Endodermal cell (in vitro differentiated cells): ENCODE data around the gene DUOX1. TPM values are rescaled to one million over a fixed set of nuclear protein-coding genes. Genes with fewer than 3 reads are reported as not detected.

Experiments used
- DNase-seq: peaks from one replicate; pipeline ENCODE4 v3.0.0-alpha.2; 2017
- H3K27ac ChIP-seq: 2 replicates; pipeline ENCODE4 v1.5.1; 2013; ENCODE audit warnings: mild to moderate bottlenecking, low read depth, low read length, moderate library complexity
- H3K27me3 ChIP-seq: 2 replicates; pipeline ENCODE4 v1.6.1; 2013; ENCODE audit warnings: mild to moderate bottlenecking, low read length, moderate library complexity; ENCODE audit not compliant: insufficient read depth, control insufficient read depth, poor library complexity, severe bottlenecking
- H3K36me3 ChIP-seq: 2 replicates; pipeline ENCODE4 v1.7.0; 2013; ENCODE audit warnings: mild to moderate bottlenecking, low read length, moderate library complexity; ENCODE audit not compliant: control insufficient read depth, insufficient read depth
- H3K4me1 ChIP-seq: one replicate; pipeline ENCODE4 v1.7.0; 2013; ENCODE audit warnings: low read length; ENCODE audit not compliant: control insufficient read depth, insufficient read depth
- H3K4me3 ChIP-seq: 2 replicates; pipeline ENCODE4 v1.5.1; 2013; ENCODE audit warnings: mild to moderate bottlenecking, low read length, moderate library complexity
- H3K9ac ChIP-seq: 2 replicates; pipeline ENCODE4 v1.6.1; 2013; ENCODE audit warnings: mild to moderate bottlenecking, low read length, moderate library complexity; ENCODE audit not compliant: poor library complexity, severe bottlenecking; ENCODE audit errors: extremely low read depth
- H3K9me3 ChIP-seq: 2 replicates; pipeline ENCODE4 v1.6.1; 2013; ENCODE audit warnings: mild to moderate bottlenecking, low read length, moderate library complexity; ENCODE audit not compliant: control insufficient read depth
- H3K27ac Mint-ChIP-seq: 2 replicates; pipeline ENCODE4 v1.8.0; 2020; ENCODE audit warnings: mixed read lengths
- H3K27me3 Mint-ChIP-seq: 2 replicates; pipeline ENCODE4 v1.8.0; 2021; ENCODE audit warnings: mild to moderate bottlenecking, mixed read lengths; ENCODE audit not compliant: insufficient read depth
- H3K36me3 Mint-ChIP-seq: 2 replicates; pipeline ENCODE4 v1.8.0; 2020; ENCODE audit warnings: low read depth, mixed read lengths
- H3K4me1 Mint-ChIP-seq: 2 replicates; pipeline ENCODE4 v1.8.0; 2020; ENCODE audit warnings: mixed read lengths
- H3K4me3 Mint-ChIP-seq: 2 replicates; pipeline ENCODE4 v1.8.0; 2020; ENCODE audit warnings: mild to moderate bottlenecking, moderate library complexity, mixed read lengths
- H3K9me3 Mint-ChIP-seq: 2 replicates; pipeline ENCODE4 v1.8.0; 2020; ENCODE audit warnings: mild to moderate bottlenecking, mixed read lengths
- CTCF ChIP-seq: fragments of 200-600 bp; sonication (generic); conservative IDR thresholded peaks from 2 replicates; pipeline ENCODE4 v1.5.0; 2021; ENCODE audit warnings: antibody characterized with exemption, mild to moderate bottlenecking
- WGBS, 2 experiments: methylation state at CpG; one replicate each; pipeline versions ENCODE4 v1.1.5 to v1.1.7; 2013; ENCODE audit warnings: missing lambda C conversion rate in 2 of 2, mixed read lengths in 1 of 2; ENCODE audit not compliant: insufficient coverage in 1 of 2, insufficient read length in 1 of 2; 5-methylcytosine and 5-hydroxymethylcytosine counted together
- total RNA-seq, 2 donors: library from RNA; stranded (reverse); fragmentation: NEBNext Ultra II Directional in 1 of 2; extraction: Animal tissue kit (Norgen Biotek cat#: 25700) in 1 of 2; gene quantifications; 2 replicates in 1 of 2; 3 replicates in 1 of 2; pipeline ENCODE4 v1.2.1, GENCODE V29; 2021

The DUOX1 gene
- total RNA-seq, 2 donors from 2014 or later, result 1.2 to 1.9 TPM

GRCh38 chr15:45151998-45152828 lies 22.4 kb downstream of the DUOX1 start:
- Histone ChIP-seq H3K4me1 (peaks cover 2% of the 10 kb centered on the region), H3K27ac (no peak overlapping the region), H3K36me3 (no peaks in the 10 kb centered on the region), H3K9me3 (no peaks in the 10 kb centered on the region), H3K27me3 (no peaks in the 10 kb centered on the region), H3K4me3 (no peak overlapping the region), H3K9ac (no peak overlapping the region)
- Mint-ChIP-seq H3K4me1 (peaks cover 11% of the 10 kb centered on the region), H3K4me3 (no peak overlapping the region), H3K36me3 (peaks cover 3% of the 10 kb centered on the region), H3K9me3 (no peaks in the 10 kb centered on the region), H3K27ac (no peak overlapping the region), H3K27me3 (peaks cover 12% of the 10 kb centered on the region)
- no peak for DNase-seq
- WGBS, 2 experiments, result 95 to 99% methylated on average over 26 to 36 of the region's 36 CpGs
- no peak for TF ChIP-seq CTCF

GRCh38 chr15:45155739-45156138 lies 25.9 kb downstream of the DUOX1 start:
- Mint-ChIP-seq H3K4me1 (peaks cover 10% of the 10 kb centered on the region), H3K36me3 (peaks cover 3% of the 10 kb centered on the region), H3K27me3 (peaks cover 11% of the 10 kb centered on the region), H3K4me3 (no peak overlapping the region), H3K9me3 (no peaks in the 10 kb centered on the region), H3K27ac (no peak overlapping the region)
- 95 to 97% methylated on average over 3 to 8 of the region's 8 CpGs for WGBS, 2 experiments
- Histone ChIP-seq H3K27me3 (no peaks in the 10 kb centered on the region), H3K9ac (no peak overlapping the region), H3K4me1 (no peaks in the 10 kb centered on the region), H3K27ac (no peak overlapping the region), H3K4me3 (no peak overlapping the region), H3K9me3 (no peaks in the 10 kb centered on the region), H3K36me3 (no peaks in the 10 kb centered on the region)
- TF ChIP-seq CTCF, result no peak
- no peak for DNase-seq

GRCh38 chr15:45156744-45157455 lies 27.1 kb downstream of the DUOX1 start:
- H3K36me3 ChIP-seq, result no peaks in the 10 kb centered on the region
- no peaks in the 10 kb centered on the region for H3K4me1 ChIP-seq
- no peaks in the 10 kb centered on the region for H3K9me3 Mint-ChIP-seq
- H3K9ac ChIP-seq, result no peak overlapping the region
- H3K27ac Mint-ChIP-seq, result no peak overlapping the region
- no peak for TF ChIP-seq CTCF
- peaks cover 3% of the 10 kb centered on the region for H3K36me3 Mint-ChIP-seq
- H3K4me3 ChIP-seq, result no peak overlapping the region
- H3K27ac ChIP-seq, result no peak overlapping the region
- no peak overlapping the region for H3K4me3 Mint-ChIP-seq
- H3K9me3 ChIP-seq, result no peaks in the 10 kb centered on the region
- peaks cover 10% of the 10 kb centered on the region for H3K4me1 Mint-ChIP-seq
- no peak for DNase-seq
- H3K27me3 ChIP-seq, result no peaks in the 10 kb centered on the region
- peaks cover 9% of the 10 kb centered on the region for H3K27me3 Mint-ChIP-seq
- WGBS, 2 experiments, result 73 to 87% methylated on average over 2 to 7 of the region's 7 CpGs
